ENCODE measurements around the gene AKR7A3.

DNA sequence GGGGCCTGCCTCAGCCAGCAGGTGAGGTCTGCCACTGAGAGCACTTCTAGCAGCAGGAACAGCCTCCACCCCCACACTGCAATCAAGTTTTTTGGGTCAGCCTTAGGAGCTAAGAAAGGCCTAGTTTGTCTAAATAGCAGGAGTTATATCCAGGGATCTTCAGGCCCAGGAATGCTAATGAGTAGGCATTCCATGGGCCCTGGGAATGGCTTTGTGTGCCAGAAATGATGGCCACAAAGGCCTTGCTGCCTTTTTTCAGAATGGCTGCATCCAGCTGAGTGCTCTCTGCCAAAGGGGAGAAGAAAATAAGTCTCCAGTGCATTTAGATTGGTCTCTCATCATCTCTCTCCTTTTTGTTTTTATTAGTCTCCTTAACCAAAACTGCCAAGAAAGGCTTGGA is 34.2 kb downstream of the AKR7A3 start:
- TF ChIP-seq, protein P1, sequence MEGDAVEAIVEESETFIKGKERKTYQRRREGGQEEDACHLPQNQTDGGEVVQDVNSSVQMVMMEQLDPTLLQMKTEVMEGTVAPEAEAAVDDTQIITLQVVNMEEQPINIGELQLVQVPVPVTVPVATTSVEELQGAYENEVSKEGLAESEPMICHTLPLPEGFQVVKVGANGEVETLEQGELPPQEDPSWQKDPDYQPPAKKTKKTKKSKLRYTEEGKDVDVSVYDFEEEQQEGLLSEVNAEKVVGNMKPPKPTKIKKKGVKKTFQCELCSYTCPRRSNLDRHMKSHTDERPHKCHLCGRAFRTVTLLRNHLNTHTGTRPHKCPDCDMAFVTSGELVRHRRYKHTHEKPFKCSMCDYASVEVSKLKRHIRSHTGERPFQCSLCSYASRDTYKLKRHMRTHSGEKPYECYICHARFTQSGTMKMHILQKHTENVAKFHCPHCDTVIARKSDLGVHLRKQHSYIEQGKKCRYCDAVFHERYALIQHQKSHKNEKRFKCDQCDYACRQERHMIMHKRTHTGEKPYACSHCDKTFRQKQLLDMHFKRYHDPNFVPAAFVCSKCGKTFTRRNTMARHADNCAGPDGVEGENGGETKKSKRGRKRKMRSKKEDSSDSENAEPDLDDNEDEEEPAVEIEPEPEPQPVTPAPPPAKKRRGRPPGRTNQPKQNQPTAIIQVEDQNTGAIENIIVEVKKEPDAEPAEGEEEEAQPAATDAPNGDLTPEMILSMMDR (conservative IDR thresholded peaks at IDR 0.05): no peak
- TF ChIP-seq ZFX (IDR thresholded peaks at IDR 0.05): no peak
